Esophagus muscularis mucosa (tissue), 4 donors: Measurements from ENCODE around the gene NEB.

Experiments used
- CTCF ChIP-seq, 3 experiments: fragments of 200-600 bp in 2 of 3; fragments of 450-650 bp in 1 of 3; sonication (generic) in 2 of 3; IDR thresholded peaks; one replicate each; pipeline ENCODE4 v1.5.1; 2017 to 2019; ENCODE audit warnings: antibody characterized with exemption in 3 of 3, mild to moderate bottlenecking in 2 of 3, moderate library complexity in 1 of 3
- EP300 ChIP-seq: sonication (generic); formaldehyde crosslinking; IDR thresholded peaks from one replicate; pipeline ENCODE4 v1.6.1; 2017; ENCODE audit warnings: antibody characterized with exemption
- POLR2A ChIP-seq: fragments of 450-650 bp; IDR thresholded peaks from one replicate; pipeline ENCODE4 v1.6.1; 2017; ENCODE audit warnings: antibody characterized with exemption, moderate library complexity, mild to moderate bottlenecking, low read depth
- POLR2AphosphoS5 ChIP-seq, 2 donors: sonication (generic); formaldehyde crosslinking; IDR thresholded peaks; one replicate each; pipeline ENCODE4 v1.6.1; 2017; ENCODE audit warnings: antibody characterized with exemption in 2 of 2

GRCh38 chr2:151781642-151782041, 47.4 kb upstream of the NEB start:
- TF ChIP-seq CTCF (IDR thresholded peaks at IDR 0.05) (no peak), EP300 (no peak), POLR2AphosphoS5 (IDR thresholded peaks at IDR 0.05) (no peak), POLR2A (no peak)
